Measurements from ENCODE around the gene WFDC2.

The WFDC2 gene

DNA sequence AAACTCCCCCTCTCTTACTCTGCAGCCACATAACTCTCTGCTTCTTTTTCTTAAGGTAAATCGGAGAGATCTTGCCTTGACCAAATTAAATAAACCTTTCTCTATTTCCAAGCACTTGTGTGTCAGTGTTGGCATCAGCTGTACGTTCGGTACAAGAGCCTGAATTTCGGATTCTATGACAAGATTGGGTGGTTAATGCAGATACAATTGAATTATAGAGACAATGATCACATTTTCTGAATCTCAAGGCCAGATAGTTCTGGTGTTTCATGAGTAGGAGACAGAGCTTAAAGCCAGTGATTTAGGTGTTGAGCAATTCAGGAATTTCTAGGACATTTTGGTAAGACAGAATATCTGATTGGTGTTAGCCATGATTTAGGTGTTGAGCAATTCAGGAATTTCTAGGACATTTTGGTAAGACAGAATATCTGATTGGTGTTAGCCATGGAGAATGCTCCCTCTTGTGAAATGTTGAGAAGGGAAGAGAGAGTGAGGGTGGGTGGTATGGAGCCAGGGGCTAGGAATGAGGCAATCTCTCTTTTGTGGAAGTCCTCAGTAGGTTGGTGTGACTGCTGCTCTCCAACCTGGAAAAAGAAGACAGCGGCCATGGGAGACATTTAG is 40.8 kb downstream of the WFDC2 start:
- Histone ChIP-seq H3K4me2 (ENCODE audit: low read length) (no peak overlapping the region), H3K4me3 (ENCODE audit: low read length) (no peak overlapping the region), H3K9me2 (replicated peaks; ENCODE audit: control insufficient read depth, low read length) (no peaks in the 10 kb centered on the region), H3K9me3 (ENCODE audit: control insufficient read depth, insufficient read depth, low read length) (no peaks in the 10 kb centered on the region), H3K79me2 (ENCODE audit: control insufficient read depth, low read length) (no peaks in the 10 kb centered on the region), H3K36me3 (ENCODE audit: control insufficient read depth, low read length) (no peaks in the 10 kb centered on the region), H3K27ac (ENCODE audit: low read depth, low read length) (no peak overlapping the region), H3K27me3 (ENCODE audit: control insufficient read depth, low read length) (0 out of 2 replicates have a peak, but pooled peaks cover 5% of the 10 kb centered on the region), H3F3A (ENCODE audit: control insufficient read depth, insufficient read depth) (no peaks in the 10 kb centered on the region), H4K20me1 (ENCODE audit: control insufficient read depth, insufficient read depth, low read depth, low read length) (no peaks in the 10 kb centered on the region), H3K4me1 (ENCODE audit: control insufficient read depth, low read length) (no peaks in the 10 kb centered on the region)
- TF ChIP-seq, protein P1, sequence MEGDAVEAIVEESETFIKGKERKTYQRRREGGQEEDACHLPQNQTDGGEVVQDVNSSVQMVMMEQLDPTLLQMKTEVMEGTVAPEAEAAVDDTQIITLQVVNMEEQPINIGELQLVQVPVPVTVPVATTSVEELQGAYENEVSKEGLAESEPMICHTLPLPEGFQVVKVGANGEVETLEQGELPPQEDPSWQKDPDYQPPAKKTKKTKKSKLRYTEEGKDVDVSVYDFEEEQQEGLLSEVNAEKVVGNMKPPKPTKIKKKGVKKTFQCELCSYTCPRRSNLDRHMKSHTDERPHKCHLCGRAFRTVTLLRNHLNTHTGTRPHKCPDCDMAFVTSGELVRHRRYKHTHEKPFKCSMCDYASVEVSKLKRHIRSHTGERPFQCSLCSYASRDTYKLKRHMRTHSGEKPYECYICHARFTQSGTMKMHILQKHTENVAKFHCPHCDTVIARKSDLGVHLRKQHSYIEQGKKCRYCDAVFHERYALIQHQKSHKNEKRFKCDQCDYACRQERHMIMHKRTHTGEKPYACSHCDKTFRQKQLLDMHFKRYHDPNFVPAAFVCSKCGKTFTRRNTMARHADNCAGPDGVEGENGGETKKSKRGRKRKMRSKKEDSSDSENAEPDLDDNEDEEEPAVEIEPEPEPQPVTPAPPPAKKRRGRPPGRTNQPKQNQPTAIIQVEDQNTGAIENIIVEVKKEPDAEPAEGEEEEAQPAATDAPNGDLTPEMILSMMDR (IDR thresholded peaks at IDR 0.05; ENCODE audit: low read depth, low read length, poor library complexity, severe bottlenecking), result no peak
- TF ChIP-seq EZH2phosphoT487 (IDR thresholded peaks at IDR 0.05; ENCODE audit: borderline replicate concordance, low read length), result no peak

DNA sequence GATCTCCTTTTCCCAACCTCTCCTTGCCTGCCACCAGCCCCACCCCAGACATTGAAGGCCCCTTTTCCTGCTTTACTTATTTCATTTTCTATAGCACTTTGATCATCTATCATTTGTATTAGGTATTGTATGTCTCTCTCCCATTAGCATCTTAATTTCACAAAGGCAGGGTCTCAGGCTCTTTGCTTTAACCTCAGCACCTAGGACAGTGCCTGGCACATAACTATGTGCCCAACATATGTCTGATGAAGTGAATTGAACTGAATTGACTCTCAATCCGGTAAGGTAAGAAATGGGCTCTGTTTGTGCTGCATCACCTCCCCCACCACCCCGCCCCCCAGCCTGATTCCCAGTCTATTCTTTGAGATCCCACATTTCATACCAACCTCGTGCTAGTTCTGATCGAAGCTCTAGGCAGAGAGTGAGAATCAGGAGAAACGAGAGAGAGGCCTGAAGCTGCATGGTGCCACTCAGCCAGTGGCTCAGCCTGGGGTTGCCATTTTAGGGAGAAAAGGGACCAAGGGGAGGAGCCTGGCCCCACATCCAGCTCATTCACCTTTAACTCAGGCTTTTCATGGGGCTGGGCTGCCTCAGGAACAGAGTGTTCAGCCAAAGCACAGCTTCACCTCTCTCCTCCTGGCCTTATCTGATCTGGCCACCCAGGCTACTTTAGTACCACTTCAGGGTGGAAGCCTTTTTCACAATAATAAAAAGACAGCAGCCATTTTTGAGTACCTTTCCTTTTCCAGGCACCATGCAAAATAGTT is 45.8 kb downstream of the WFDC2 start, which contains the start of gene SPINT3:
Gene SPINT3 (minus strand): TSS at position 476 of the 767 bp plus-strand sequence. CDS start 14 bp downstream, at position 462.
- TF ChIP-seq, protein P1 (IDR thresholded peaks at IDR 0.05; ENCODE audit: low read depth, low read length, poor library complexity, severe bottlenecking), result no peak
- TF ChIP-seq EZH2phosphoT487 (IDR thresholded peaks at IDR 0.05; ENCODE audit: borderline replicate concordance, low read length), result no peak
- H3K27me3 ChIP-seq (ENCODE audit: control insufficient read depth, low read length), result 0 out of 2 replicates have a peak, but pooled peaks cover 5% of the 10 kb centered on the region

DNA sequence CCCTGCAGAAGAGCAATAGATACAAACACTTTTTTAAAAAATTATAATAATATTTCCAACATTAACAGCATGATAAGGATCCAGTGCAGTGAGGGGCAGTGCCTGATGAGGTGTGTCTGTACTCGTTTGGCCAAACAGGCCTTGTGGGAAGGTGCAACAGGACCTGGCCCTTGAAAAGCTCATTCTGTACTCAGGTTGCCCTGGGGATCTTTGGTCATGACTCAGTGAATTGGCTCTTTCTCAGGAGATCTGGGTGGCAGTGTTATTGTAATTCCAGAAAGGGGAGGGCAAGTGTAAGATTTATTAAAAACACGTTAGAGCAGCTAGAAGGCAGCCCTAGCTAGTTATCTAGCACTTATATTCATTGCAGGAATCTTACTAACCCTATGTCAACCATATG is 48.7 kb downstream of the WFDC2 start:
- Histone ChIP-seq H3K27me3 (ENCODE audit: control insufficient read depth, low read length) (peaks cover 7% of the 10 kb centered on the region; the same call in 1 of the 2 replicates), H3K79me2 (ENCODE audit: control insufficient read depth, low read length) (no peaks in the 10 kb centered on the region), H3K9me3 (ENCODE audit: control insufficient read depth, insufficient read depth, low read length) (no peaks in the 10 kb centered on the region), H3K27ac (ENCODE audit: low read depth, low read length) (no peak overlapping the region), H3K9me2 (replicated peaks; ENCODE audit: control insufficient read depth, low read length) (no peaks in the 10 kb centered on the region), H3K4me2 (ENCODE audit: low read length) (no peak overlapping the region), H3K4me1 (ENCODE audit: control insufficient read depth, low read length) (no peaks in the 10 kb centered on the region), H3K36me3 (ENCODE audit: control insufficient read depth, low read length) (no peaks in the 10 kb centered on the region), H4K20me1 (ENCODE audit: control insufficient read depth, insufficient read depth, low read depth, low read length) (no peaks in the 10 kb centered on the region), H3K4me3 (ENCODE audit: low read length) (no peak overlapping the region), H3F3A (ENCODE audit: control insufficient read depth, insufficient read depth) (no peaks in the 10 kb centered on the region)
- TF ChIP-seq EZH2phosphoT487 (IDR thresholded peaks at IDR 0.05; ENCODE audit: borderline replicate concordance, low read length), result no peak
- TF ChIP-seq, protein P1 (IDR thresholded peaks at IDR 0.05; ENCODE audit: low read depth, low read length, poor library complexity, severe bottlenecking), result no peak

More for the DNA sequence above, 45.8 kb downstream of the WFDC2 start, which contains the start of gene SPINT3:
- no peaks in the 10 kb centered on the region for H3K9me2 ChIP-seq (replicated peaks; ENCODE audit: control insufficient read depth, low read length)
- no peaks in the 10 kb centered on the region for H4K20me1 ChIP-seq (ENCODE audit: control insufficient read depth, insufficient read depth, low read depth, low read length)
- H3K9me3 ChIP-seq (ENCODE audit: control insufficient read depth, insufficient read depth, low read length), result no peaks in the 10 kb centered on the region
- H3K36me3 ChIP-seq (ENCODE audit: control insufficient read depth, low read length), result no peaks in the 10 kb centered on the region
- no peaks in the 10 kb centered on the region for H3F3A ChIP-seq (ENCODE audit: control insufficient read depth, insufficient read depth)
- no peak within 1 kb of the TSS for H3K4me3 ChIP-seq (ENCODE audit: low read length)
- H3K4me1 ChIP-seq (ENCODE audit: control insufficient read depth, low read length), result no peaks in the 10 kb centered on the region
- no peaks in the 10 kb centered on the region for H3K79me2 ChIP-seq (ENCODE audit: control insufficient read depth, low read length)
- H3K27ac ChIP-seq (ENCODE audit: low read depth, low read length), result no peak within 1 kb of the TSS
- H3K4me2 ChIP-seq (ENCODE audit: low read length), result no peak within 1 kb of the TSS
